ENCODE measurements around the gene MPST. TPM values are rescaled to one million over a fixed set of nuclear protein-coding genes. Genes with fewer than 3 reads are reported as not detected.

MPST gene
- total and polyA plus RNA-seq, 12 donors = 7.9 to 332 (median 143) TPM

GRCh38 chr22:37022483-37023337 lies 3.2 kb downstream of the MPST start:
- H3K4me1 ChIP-seq (replicated peaks in 1 of 2) = peaks cover 45 to 61% of the 10 kb centered on the region in 2 donors
- H3K36me3 ChIP-seq (replicated peaks in 1 of 2) = peaks cover 0 to 28% of the 10 kb centered on the region in 2 donors
- DNase-seq = peak in 3 of 7 donors; percentile 47 to 61 (median 52)
- WGBS, 4 donors = 60 to 82% (median 63%) methylated on average over 15 to 16 of the region's 16 CpGs
- peak overlapping the region in 2 of 5 donors; percentile 30 to 56 for H3K27ac ChIP-seq
- intact Hi-C loops (cut with DNase I) = no loop called here
- H3K4me3 ChIP-seq = no peak overlapping the region
- TF ChIP-seq CTCF (IDR thresholded peaks at IDR 0.05) (no peak), POLR2A (IDR thresholded peaks at IDR 0.05) (no peak)
- no peaks in the 10 kb centered on the region for H3K9me3 ChIP-seq (replicated peaks in 1 of 3)
- no peaks in the 10 kb centered on the region for H3K27me3 ChIP-seq

GRCh38 chr22:37023743-37024338 lies 4.3 kb downstream of the MPST start:
- 91 to 93% (median 92%) methylated on average over 26 to 34 of the region's 34 CpGs for WGBS, 4 donors
- no peak for TF ChIP-seq POLR2A (IDR thresholded peaks at IDR 0.05)
- no peak for TF ChIP-seq CTCF (IDR thresholded peaks at IDR 0.05)
- no peak for DNase-seq

GRCh38 chr22:37024339-37025157 lies 5.0 kb downstream of the MPST start:
- Histone ChIP-seq H3K36me3 (replicated peaks in 1 of 2) (peaks cover 0 to 42% of the 10 kb centered on the region in 2 donors), H3K27ac (peak overlapping the region in 3 of 5 donors; percentile 21 to 77 (median 69)), H3K27me3 (no peaks in the 10 kb centered on the region), H3K4me1 (replicated peaks in 1 of 2) (peaks cover 37 to 50% of the 10 kb centered on the region in 2 donors), H3K4me3 (no peak overlapping the region), H3K9me3 (replicated peaks in 1 of 3) (no peaks in the 10 kb centered on the region)
- TF ChIP-seq POLR2A (IDR thresholded peaks at IDR 0.05) = no peak
- TF ChIP-seq CTCF (IDR thresholded peaks at IDR 0.05) = no peak
- intact Hi-C loops (cut with DNase I) = no loop called here
- WGBS, 4 donors = 91 to 92% (median 92%) methylated on average over 60 to 71 of the region's 71 CpGs
- DNase-seq = no peak

More at GRCh38 chr22:37023743-37024338, 4.3 kb downstream of the MPST start:
- H3K36me3 ChIP-seq (replicated peaks in 1 of 2) = peaks cover 0 to 35% of the 10 kb centered on the region in 2 donors
- peak overlapping the region in 1 of 5 donors; percentile 8 for H3K27ac ChIP-seq
- no peaks in the 10 kb centered on the region for H3K9me3 ChIP-seq (replicated peaks in 1 of 3)
- no peak overlapping the region for H3K4me3 ChIP-seq
- intact Hi-C loops (cut with DNase I) = no loop called here
- peaks cover 37 to 50% of the 10 kb centered on the region in 2 donors for H3K4me1 ChIP-seq (replicated peaks in 1 of 2)
- H3K27me3 ChIP-seq = no peaks in the 10 kb centered on the region

Measured in adrenal gland (tissue), 12 donors.